Measurements from ENCODE around the gene FCGR3B.
"Not testable (repeated sequence)": the region's sequence is repeated elsewhere in the genome, so short reads cannot be mapped to it uniquely, and the experiment has no call there.

- TF ChIP-seq HDGF (IDR thresholded peaks at IDR 0.05; ENCODE audit: borderline replicate concordance); BHLHE40 (IDR thresholded peaks at IDR 0.05; ENCODE audit: borderline replicate concordance); SP1 (IDR thresholded peaks at IDR 0.05); FOXA1 (IDR thresholded peaks at IDR 0.05): not testable (repeated sequence)
These were observed 4.4 kb downstream of the FCGR3B start for GRCh38 chr1:161626445-161627146.
